HG03460 (cell line): ENCODE data around the gene C14orf132.

Source experiments
- ATAC-seq: cut with Tn5 transposase; IDR thresholded peaks from one replicate; pipeline ENCODE4 v1.9.1; 2021; ENCODE audit not compliant: unreplicated experiment

C14orf132 gene

GRCh38 chr14:96081767-96082400 lies 42.7 kb downstream of the C14orf132 start:
- ATAC-seq = no peak

- no peak for ATAC-seq
Observed at GRCh38 chr14:96082420-96083300, 43.5 kb downstream of the C14orf132 start.

- ATAC-seq = no peak
Observed at GRCh38 chr14:96083667-96084320, 44.6 kb downstream of the C14orf132 start.

GRCh38 chr14:96084796-96085195 lies 45.6 kb downstream of the C14orf132 start:
- ATAC-seq = no peak

GRCh38 chr14:96085369-96085768 lies 46.2 kb downstream of the C14orf132 start:
- ATAC-seq = no peak

- no peak for ATAC-seq
Observed at GRCh38 chr14:96086032-96086431, 46.9 kb downstream of the C14orf132 start.

GRCh38 chr14:96086574-96087077 lies 47.5 kb downstream of the C14orf132 start:
- ATAC-seq = no peak

- no peak for ATAC-seq
Observed at GRCh38 chr14:96088074-96088473, 48.9 kb downstream of the C14orf132 start.

GRCh38 chr14:96088481-96088880 lies 49.3 kb downstream of the C14orf132 start:
- no peak for ATAC-seq

- no peak for ATAC-seq
Observed at GRCh38 chr14:96088911-96089310, 49.7 kb downstream of the C14orf132 start.

- no peak for ATAC-seq
Observed at GRCh38 chr14:96089401-96089800, 50.2 kb downstream of the C14orf132 start.

- ATAC-seq = no peak
Observed at GRCh38 chr14:96090441-96091148, 51.4 kb downstream of the C14orf132 start.

GRCh38 chr14:96091149-96091693 lies 52.1 kb downstream of the C14orf132 start:
- no peak for ATAC-seq

GRCh38 chr14:96091941-96092411 lies 52.8 kb downstream of the C14orf132 start:
- ATAC-seq = no peak

- no peak for ATAC-seq
Observed at GRCh38 chr14:96092936-96093335, 53.8 kb downstream of the C14orf132 start.

GRCh38 chr14:96094211-96094610 lies 55.0 kb downstream of the C14orf132 start:
- no peak for ATAC-seq

- no peak for ATAC-seq
Observed at GRCh38 chr14:96094656-96095055, 55.5 kb downstream of the C14orf132 start.

GRCh38 chr14:96095058-96095457 lies 55.9 kb downstream of the C14orf132 start:
- no peak for ATAC-seq

- no peak for ATAC-seq
Observed at GRCh38 chr14:96095581-96096476, 56.7 kb downstream of the C14orf132 start.
